Tibial nerve (tissue), 4 donors: ENCODE measurements around the gene KLF18. TPM values are rescaled to one million over a fixed set of nuclear protein-coding genes. Genes with fewer than 3 reads are reported as not detected.

Source experiments
- DNase-seq, 2 donors: peaks; one replicate each; pipeline ENCODE4 v3.0.0-alpha.2; 2019; ENCODE audit warnings: low spot score in 2 of 2
- H3K27ac ChIP-seq, 4 donors: fragments of 200-600 bp; sonication (generic) in 3 of 4; one replicate each; pipeline ENCODE4 v1.5.1; 2017 to 2019; ENCODE audit warnings: mild to moderate bottlenecking in 1 of 4
- H3K27me3 ChIP-seq, 2 donors: fragments of 200-600 bp; sonication (generic) in 1 of 2; one replicate each; pipeline versions ENCODE4 v1.5.1 to v1.6.0; 2017 to 2019
- H3K36me3 ChIP-seq, 3 donors: fragments of 200-600 bp; sonication (generic); one replicate each; pipeline ENCODE4 v1.5.1; 2018 to 2019
- H3K4me1 ChIP-seq, 4 donors: fragments of 200-600 bp; sonication (generic) in 3 of 4; one replicate each; pipeline ENCODE4 v1.5.1; 2017 to 2019
- H3K4me3 ChIP-seq, 4 donors: fragments of 200-600 bp; sonication (generic) in 3 of 4; one replicate each; pipeline ENCODE4 v1.5.1; 2017 to 2019; ENCODE audit warnings: mild to moderate bottlenecking in 1 of 4, moderate library complexity in 1 of 4
- H3K9me3 ChIP-seq, 4 donors: fragments of 200-600 bp; sonication (generic) in 3 of 4; one replicate each; pipeline ENCODE4 v1.5.1; 2017 to 2019
- EP300 ChIP-seq, 2 donors: sonication (generic); formaldehyde crosslinking; IDR thresholded peaks; one replicate each; pipeline ENCODE4 v1.6.1; 2017; ENCODE audit warnings: antibody characterized with exemption in 2 of 2, mild to moderate bottlenecking in 1 of 2
- POLR2A ChIP-seq, 2 donors: fragments of 450-650 bp; IDR thresholded peaks; one replicate each; pipeline ENCODE4 v1.6.1; 2017; ENCODE audit warnings: antibody characterized with exemption in 2 of 2, mild to moderate bottlenecking in 2 of 2, moderate library complexity in 2 of 2
- WGBS, 2 donors: methylation state at CpG; one replicate each; pipeline ENCODE4 v1.1.5; 2018; 5-methylcytosine and 5-hydroxymethylcytosine counted together
- total RNA-seq, 4 donors: library from RNA; depleted of rRNA; stranded (reverse); fragments of >200 nt; gene quantifications; one replicate each; pipeline ENCODE4 v1.1.0, GENCODE V29; 2016
- TF ChIP-seq, protein P1 (sequence below), 5 experiments: fragments of 200-600 bp in 3 of 5; fragments of 450-650 bp in 2 of 5; sonication (generic) in 3 of 5; IDR thresholded peaks; one replicate each; pipeline ENCODE4 v1.5.1; 2016 to 2019; ENCODE audit warnings: antibody characterized with exemption in 5 of 5, mild to moderate bottlenecking in 3 of 5, moderate library complexity in 2 of 5

Gene KLF18
- total RNA-seq, 4 donors from 2014 or later: not detected

DNA sequence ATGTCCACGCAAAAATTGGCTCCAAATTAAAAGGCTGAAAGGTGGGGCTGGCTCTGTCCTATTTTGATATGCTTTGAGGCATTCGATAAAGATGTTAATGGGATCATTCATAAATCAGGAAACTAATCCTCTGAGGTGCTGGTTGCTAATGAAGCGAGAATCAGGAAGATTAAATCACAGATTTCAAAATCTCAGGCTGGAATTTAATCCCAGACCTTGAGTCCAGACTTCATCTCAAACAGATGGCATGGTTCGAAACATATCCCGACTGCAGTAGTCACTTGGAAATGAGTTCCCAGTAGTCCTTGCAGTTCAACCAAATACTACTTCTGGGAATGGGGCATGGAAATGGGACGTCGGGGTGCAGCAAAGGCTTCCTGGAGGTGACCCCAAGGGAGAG, 27.3 kb downstream of the KLF18 start:
- no peaks in the 10 kb centered on the region for H3K36me3 ChIP-seq
- DNase-seq: no peak
- no peaks in the 10 kb centered on the region for H3K27me3 ChIP-seq
- no peak for TF ChIP-seq POLR2A (IDR thresholded peaks at IDR 0.05)
- TF ChIP-seq, protein P1, sequence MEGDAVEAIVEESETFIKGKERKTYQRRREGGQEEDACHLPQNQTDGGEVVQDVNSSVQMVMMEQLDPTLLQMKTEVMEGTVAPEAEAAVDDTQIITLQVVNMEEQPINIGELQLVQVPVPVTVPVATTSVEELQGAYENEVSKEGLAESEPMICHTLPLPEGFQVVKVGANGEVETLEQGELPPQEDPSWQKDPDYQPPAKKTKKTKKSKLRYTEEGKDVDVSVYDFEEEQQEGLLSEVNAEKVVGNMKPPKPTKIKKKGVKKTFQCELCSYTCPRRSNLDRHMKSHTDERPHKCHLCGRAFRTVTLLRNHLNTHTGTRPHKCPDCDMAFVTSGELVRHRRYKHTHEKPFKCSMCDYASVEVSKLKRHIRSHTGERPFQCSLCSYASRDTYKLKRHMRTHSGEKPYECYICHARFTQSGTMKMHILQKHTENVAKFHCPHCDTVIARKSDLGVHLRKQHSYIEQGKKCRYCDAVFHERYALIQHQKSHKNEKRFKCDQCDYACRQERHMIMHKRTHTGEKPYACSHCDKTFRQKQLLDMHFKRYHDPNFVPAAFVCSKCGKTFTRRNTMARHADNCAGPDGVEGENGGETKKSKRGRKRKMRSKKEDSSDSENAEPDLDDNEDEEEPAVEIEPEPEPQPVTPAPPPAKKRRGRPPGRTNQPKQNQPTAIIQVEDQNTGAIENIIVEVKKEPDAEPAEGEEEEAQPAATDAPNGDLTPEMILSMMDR (IDR thresholded peaks at IDR 0.05): no peak
- no peak for TF ChIP-seq EP300 (IDR thresholded peaks at IDR 0.05)
- no peak overlapping the region for H3K4me3 ChIP-seq
- no peaks in the 10 kb centered on the region for H3K9me3 ChIP-seq
- WGBS, 2 donors: 69 to 71% methylated on average over 7 of the region's 7 CpGs
- no peak overlapping the region for H3K27ac ChIP-seq
- H3K4me1 ChIP-seq: no peaks in the 10 kb centered on the region

DNA sequence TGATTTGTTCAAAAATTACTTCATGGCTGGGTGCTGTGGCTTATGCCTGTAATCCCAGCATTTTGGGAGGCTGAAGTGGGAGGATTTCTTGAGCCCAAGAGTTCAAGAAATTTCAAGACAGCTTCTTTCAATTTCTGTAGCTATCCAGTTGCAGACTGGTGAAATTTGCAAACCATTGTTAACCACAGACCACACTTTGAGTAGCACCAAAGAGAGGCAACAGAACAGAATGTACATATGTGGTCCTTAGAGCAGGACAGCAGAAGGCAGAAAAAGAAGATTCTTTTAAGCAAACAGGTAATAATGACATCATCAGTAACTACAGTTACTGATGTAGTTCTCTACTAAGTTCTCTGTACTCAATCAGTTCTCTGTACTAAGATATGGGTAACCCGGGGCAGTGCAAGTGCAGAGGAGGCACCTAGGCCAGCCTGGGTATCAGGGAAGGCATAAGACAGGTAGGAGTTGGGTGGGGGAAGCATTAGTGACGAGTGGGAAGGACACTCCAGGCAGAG, 28.3 kb downstream of the KLF18 start:
- Histone ChIP-seq H3K36me3 (no peaks in the 10 kb centered on the region), H3K27me3 (no peaks in the 10 kb centered on the region), H3K4me1 (no peaks in the 10 kb centered on the region), H3K27ac (no peak overlapping the region), H3K9me3 (no peaks in the 10 kb centered on the region), H3K4me3 (no peak overlapping the region)
- DNase-seq: no peak
- TF ChIP-seq EP300 (IDR thresholded peaks at IDR 0.05) (no peak), POLR2A (IDR thresholded peaks at IDR 0.05) (no peak)
- TF ChIP-seq, protein P1 (IDR thresholded peaks at IDR 0.05): no peak
- WGBS, 2 donors: 67 to 72% methylated on average over 2 of the region's 2 CpGs

DNA sequence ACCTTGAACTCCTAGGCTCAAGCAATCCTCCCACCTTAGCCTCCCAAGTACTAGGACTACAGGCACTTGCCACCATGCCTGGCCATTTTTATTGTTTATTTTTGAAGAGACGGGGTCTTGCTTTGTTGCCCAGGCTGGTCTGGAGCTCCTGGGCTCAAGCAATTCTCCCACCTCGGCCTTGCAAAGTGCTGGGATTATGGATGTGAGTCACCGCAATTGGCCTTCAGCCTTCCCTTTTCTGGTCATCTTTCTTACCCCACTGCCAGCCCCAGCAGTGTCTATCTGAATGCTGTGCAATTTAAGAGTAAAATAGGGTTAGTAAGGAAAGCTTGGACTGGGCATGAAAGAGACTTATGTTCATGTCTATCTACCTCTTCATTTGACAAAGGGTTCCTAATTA, 28.9 kb downstream of the KLF18 start:
- 78 to 87% methylated on average over 3 of the region's 3 CpGs for WGBS, 2 donors

GRCh38 chr1:44111861-44112260, 29.6 kb downstream of the KLF18 start:
- Histone ChIP-seq H3K9me3 (no peaks in the 10 kb centered on the region), H3K27ac (no peak overlapping the region), H3K4me3 (no peak overlapping the region), H3K36me3 (no peaks in the 10 kb centered on the region), H3K4me1 (no peaks in the 10 kb centered on the region), H3K27me3 (no peaks in the 10 kb centered on the region)
- no peak for DNase-seq
- TF ChIP-seq EP300 (IDR thresholded peaks at IDR 0.05) (no peak), POLR2A (IDR thresholded peaks at IDR 0.05) (no peak)
- TF ChIP-seq, protein P1 (IDR thresholded peaks at IDR 0.05): no peak
- 86% methylated on average over 4 of the region's 4 CpGs for WGBS, 2 donors

More for the DNA sequence above, 28.9 kb downstream of the KLF18 start:
- Histone ChIP-seq H3K4me3 (no peak overlapping the region), H3K36me3 (no peaks in the 10 kb centered on the region), H3K27ac (no peak overlapping the region), H3K4me1 (no peaks in the 10 kb centered on the region), H3K9me3 (no peaks in the 10 kb centered on the region), H3K27me3 (no peaks in the 10 kb centered on the region)
- DNase-seq: no peak
- TF ChIP-seq, protein P1 (IDR thresholded peaks at IDR 0.05): no peak
- no peak for TF ChIP-seq EP300 (IDR thresholded peaks at IDR 0.05)
- no peak for TF ChIP-seq POLR2A (IDR thresholded peaks at IDR 0.05)

- no peak for DNase-seq
- WGBS, 2 donors: 93 to 94% methylated on average over 5 of the region's 5 CpGs
- TF ChIP-seq, protein P1 (IDR thresholded peaks at IDR 0.05): no peak
- TF ChIP-seq POLR2A (IDR thresholded peaks at IDR 0.05): no peak
- no peak for TF ChIP-seq EP300 (IDR thresholded peaks at IDR 0.05)
These were observed 30.5 kb downstream of the KLF18 start for GRCh38 chr1:44110916-44111315.

More at GRCh38 chr1:44110916-44111315, 30.5 kb downstream of the KLF18 start:
- Histone ChIP-seq H3K9me3 (no peaks in the 10 kb centered on the region), H3K27me3 (no peaks in the 10 kb centered on the region), H3K36me3 (no peaks in the 10 kb centered on the region), H3K27ac (no peak overlapping the region), H3K4me3 (no peak overlapping the region), H3K4me1 (no peaks in the 10 kb centered on the region)
